Tibial artery (tissue), 4 donors: ENCODE results near the gene ZER1.

Experiments used
- DNase-seq, 2 donors: peaks; one replicate each; pipeline ENCODE4 v3.0.0-alpha.2; 2019
- H3K27ac ChIP-seq, 2 donors: fragments of 200-600 bp; sonication (generic) in 1 of 2; 1 replicate in 1 of 2; 2 replicates in 1 of 2; pipeline ENCODE4 v1.5.1; 2018 to 2019; ENCODE audit warnings: mild to moderate bottlenecking in 1 of 2
- H3K27me3 ChIP-seq, 2 donors: fragments of 200-600 bp; sonication (generic) in 1 of 2; one replicate each; pipeline versions ENCODE4 v1.5.1 to v1.6.0; 2016 to 2019
- H3K36me3 ChIP-seq, 3 donors: fragments of 200-600 bp; sonication (generic) in 2 of 3; one replicate each; pipeline ENCODE4 v1.5.1; 2016 to 2019; ENCODE audit warnings: mild to moderate bottlenecking in 2 of 3
- H3K4me1 ChIP-seq, 4 donors: fragments of 200-600 bp; sonication (generic) in 2 of 4; 1 replicate in 3 of 4; 2 replicates in 1 of 4; pipeline ENCODE4 v1.5.1; 2016 to 2019
- H3K4me3 ChIP-seq, 2 donors: fragments of 200-600 bp; sonication (generic) in 1 of 2; 1 replicate in 1 of 2; 2 replicates in 1 of 2; pipeline ENCODE4 v1.5.1; 2018 to 2019; ENCODE audit warnings: mild to moderate bottlenecking in 2 of 2
- H3K9me3 ChIP-seq, 3 donors: fragments of 200-600 bp; sonication (generic) in 1 of 3; one replicate each; pipeline ENCODE4 v1.5.1; 2016 to 2019
- CTCF ChIP-seq, 2 experiments: fragments of 200-600 bp in 1 of 2; fragments of 450-650 bp in 1 of 2; IDR thresholded peaks; one replicate each; pipeline ENCODE4 v1.5.1; 2017 to 2019; ENCODE audit warnings: antibody characterized with exemption in 2 of 2, mild to moderate bottlenecking in 1 of 2, moderate library complexity in 1 of 2
- intact Hi-C: fragments of 100-400 bp; cut with DNase I; formaldehyde crosslinking; loops from one replicate; pipeline ENCODE4 v1.15.0; 2023; ENCODE audit warnings: low total_unique reads

Gene ZER1

GRCh38 chr9:128733256-128733655 is 38.5 kb downstream of the ZER1 start:
- H3K4me1 ChIP-seq = no peaks in the 10 kb centered on the region
- DNase-seq = peak in 1 of 2 donors; percentile 54
- peaks cover 35 to 83% (median 42%) of the 10 kb centered on the region in 3 donors for H3K36me3 ChIP-seq
- no peak overlapping the region for H3K4me3 ChIP-seq
- H3K27me3 ChIP-seq = no peaks in the 10 kb centered on the region
- no peaks in the 10 kb centered on the region for H3K9me3 ChIP-seq
- H3K27ac ChIP-seq = no peak overlapping the region
- TF ChIP-seq CTCF (IDR thresholded peaks at IDR 0.05) = peak in 1 of 2 experiments; percentile 47
- intact Hi-C loops = no loop called here

- H3K4me1 ChIP-seq = no peaks in the 10 kb centered on the region
- TF ChIP-seq CTCF (IDR thresholded peaks at IDR 0.05) = no peak
- no peak overlapping the region for H3K27ac ChIP-seq
- intact Hi-C loops = no loop called here
- H3K36me3 ChIP-seq = peaks cover 35 to 76% (median 42%) of the 10 kb centered on the region in 3 donors
- DNase-seq = no peak
- H3K9me3 ChIP-seq = no peaks in the 10 kb centered on the region
- no peak overlapping the region for H3K4me3 ChIP-seq
- H3K27me3 ChIP-seq = no peaks in the 10 kb centered on the region
Measured at GRCh38 chr9:128732576-128732975, 39.2 kb downstream of the ZER1 start.

- H3K27me3 ChIP-seq = no peaks in the 10 kb centered on the region
- peaks cover 26 to 67% (median 35%) of the 10 kb centered on the region in 3 donors for H3K36me3 ChIP-seq
- no peak for TF ChIP-seq CTCF (IDR thresholded peaks at IDR 0.05)
- no peak overlapping the region for H3K4me3 ChIP-seq
- DNase-seq = no peak
- no peaks in the 10 kb centered on the region for H3K4me1 ChIP-seq
- no peak overlapping the region for H3K27ac ChIP-seq
- H3K9me3 ChIP-seq = no peaks in the 10 kb centered on the region
- intact Hi-C loops = no loop called here
Measured at GRCh38 chr9:128731691-128732090, 40.0 kb downstream of the ZER1 start.

GRCh38 chr9:128731093-128731492 is 40.6 kb downstream of the ZER1 start:
- H3K27ac ChIP-seq = no peak overlapping the region
- no peaks in the 10 kb centered on the region for H3K4me1 ChIP-seq
- H3K27me3 ChIP-seq = no peaks in the 10 kb centered on the region
- no peaks in the 10 kb centered on the region for H3K9me3 ChIP-seq
- no peak for TF ChIP-seq CTCF (IDR thresholded peaks at IDR 0.05)
- no peak for DNase-seq
- H3K36me3 ChIP-seq = peaks cover 23 to 61% (median 35%) of the 10 kb centered on the region in 3 donors
- no peak overlapping the region for H3K4me3 ChIP-seq
- intact Hi-C loops = no loop called here

GRCh38 chr9:128729766-128730517 is 41.8 kb downstream of the ZER1 start:
- peaks cover 20 to 50% (median 29%) of the 10 kb centered on the region in 3 donors for H3K36me3 ChIP-seq
- H3K4me3 ChIP-seq = no peak overlapping the region
- H3K27me3 ChIP-seq = no peaks in the 10 kb centered on the region
- no peak for TF ChIP-seq CTCF (IDR thresholded peaks at IDR 0.05)
- H3K9me3 ChIP-seq = no peaks in the 10 kb centered on the region
- H3K4me1 ChIP-seq = peaks cover 0 to 1% (median under 1%) of the 10 kb centered on the region in 4 donors
- DNase-seq = no peak
- H3K27ac ChIP-seq = no peak overlapping the region
- intact Hi-C loops = no loop called here
